CD4-positive, alpha-beta T cell treated with Interferon alpha-2 for 1 hour (primary cell): Measurements from ENCODE around the gene ST7L.
A peak's percentile ranks its signal among the peaks of the same experiment; 100 is the strongest.

Experiments
- DNase-seq, 2 donors: peaks; one replicate each; pipeline ENCODE4 v3.0.0-alpha.2; 2020 to 2022

Gene ST7L

DNA sequence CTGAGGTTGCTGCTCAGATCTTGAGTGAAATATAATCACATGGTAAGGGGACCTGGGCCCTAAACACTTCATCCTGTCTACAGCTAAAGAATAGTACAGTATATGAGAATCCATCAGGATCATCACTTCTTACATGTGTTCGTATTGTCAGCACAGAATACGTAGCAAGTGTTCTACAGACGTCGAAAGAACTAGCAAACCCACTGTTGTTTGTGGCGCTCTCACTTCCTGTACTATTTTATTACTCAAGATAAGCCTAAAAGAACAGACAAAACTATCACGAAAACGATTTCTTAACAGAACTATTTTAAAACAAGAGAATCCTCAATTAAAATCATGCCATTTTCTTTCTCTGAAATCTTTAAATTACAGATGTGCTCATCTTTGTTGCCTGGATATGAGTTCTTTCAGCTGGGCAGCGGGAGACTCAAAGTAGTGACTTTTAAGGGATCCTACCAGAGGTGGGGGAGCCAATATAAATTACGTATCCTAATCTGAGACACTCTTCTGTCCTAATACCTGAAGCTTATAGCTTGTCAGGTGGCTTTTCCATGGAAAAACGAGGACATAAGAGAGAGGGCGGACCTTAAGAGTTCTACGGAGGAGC is 724 bp downstream of the ST7L start:
- peak; percentile 48 to 72 for DNase-seq

DNA sequence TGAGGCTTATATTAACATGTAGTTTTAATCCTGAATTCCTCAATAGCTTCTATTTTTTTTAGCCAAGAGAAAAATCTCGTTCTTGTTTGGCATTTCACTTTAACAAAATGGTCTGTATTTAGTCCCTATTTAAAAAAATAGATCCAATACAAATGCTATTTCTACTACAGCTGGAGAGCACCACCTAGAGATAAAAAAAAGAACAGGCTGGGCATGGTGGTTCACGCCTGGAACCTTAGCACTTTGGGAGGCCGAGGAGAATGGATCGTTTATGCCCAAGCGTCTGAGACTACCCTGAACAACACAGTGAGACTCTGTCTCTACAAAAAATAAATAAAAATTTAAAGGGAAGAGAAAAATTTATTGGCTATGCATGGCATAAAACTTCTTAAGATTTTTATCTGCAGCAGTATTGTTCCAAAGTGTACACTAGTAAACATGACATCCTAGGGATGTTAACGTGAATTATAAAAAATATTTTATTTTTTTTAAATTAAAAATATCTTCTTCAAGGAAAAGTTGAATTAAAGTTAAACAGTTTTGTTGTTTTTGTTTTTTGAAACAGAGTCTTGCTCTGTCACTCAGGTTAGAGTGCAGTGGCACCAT is 4.4 kb downstream of the ST7L start:
- DNase-seq, result peak in 1 of 2 donors; percentile 54

DNA sequence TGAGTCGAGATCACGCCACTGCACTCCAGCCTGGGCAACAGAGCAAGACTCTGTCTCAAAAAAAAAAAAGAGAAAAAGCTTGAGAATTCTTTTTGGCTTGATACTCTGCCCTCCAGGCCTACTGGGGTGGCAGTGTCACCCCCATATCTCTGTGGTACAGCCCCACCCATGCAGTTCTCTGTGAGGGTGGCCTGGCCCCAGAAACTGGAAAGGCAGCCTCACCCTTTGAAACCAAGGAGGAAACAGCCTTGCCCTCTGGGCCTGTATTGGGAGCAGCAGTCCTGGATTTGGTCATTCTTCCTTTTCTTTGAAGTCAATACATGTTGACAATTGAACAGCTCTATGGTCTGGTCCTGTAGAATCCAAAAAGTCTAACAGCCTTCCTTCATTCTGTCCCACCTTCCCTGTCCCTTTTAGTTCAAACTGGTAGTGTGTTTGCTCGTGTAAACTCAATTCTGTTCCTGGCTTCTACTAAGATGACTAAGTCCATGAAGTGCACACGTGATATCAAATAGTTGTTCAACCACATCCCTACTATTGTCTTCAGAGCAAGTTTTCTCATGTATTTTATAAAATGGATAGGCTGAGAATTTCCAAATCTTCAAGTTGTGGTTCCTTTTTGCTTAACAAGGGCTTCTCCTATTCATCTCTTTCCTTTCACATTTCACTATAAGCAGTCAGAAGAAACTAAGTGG is 13.2 kb downstream of the ST7L start:
- no peak for DNase-seq

DNA sequence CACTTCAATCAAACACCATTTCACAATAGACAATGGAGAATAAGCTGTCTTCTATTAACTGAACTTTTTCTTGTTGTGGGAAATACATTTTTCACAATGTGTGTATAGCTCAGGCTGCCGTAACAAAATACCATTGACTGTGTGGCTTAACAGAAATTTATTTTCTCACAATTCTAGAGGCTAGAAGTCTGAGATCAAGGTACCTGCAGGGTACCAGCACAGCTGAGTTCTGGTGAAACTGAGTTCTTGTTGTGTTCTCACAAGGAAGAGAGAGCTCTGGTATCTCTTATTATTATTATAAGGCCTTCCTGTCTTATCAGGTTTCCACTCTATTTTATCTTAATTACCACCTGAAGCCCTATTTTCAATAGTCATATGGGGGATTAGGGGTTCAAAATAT is 15.4 kb downstream of the ST7L start:
- no peak for DNase-seq

DNA sequence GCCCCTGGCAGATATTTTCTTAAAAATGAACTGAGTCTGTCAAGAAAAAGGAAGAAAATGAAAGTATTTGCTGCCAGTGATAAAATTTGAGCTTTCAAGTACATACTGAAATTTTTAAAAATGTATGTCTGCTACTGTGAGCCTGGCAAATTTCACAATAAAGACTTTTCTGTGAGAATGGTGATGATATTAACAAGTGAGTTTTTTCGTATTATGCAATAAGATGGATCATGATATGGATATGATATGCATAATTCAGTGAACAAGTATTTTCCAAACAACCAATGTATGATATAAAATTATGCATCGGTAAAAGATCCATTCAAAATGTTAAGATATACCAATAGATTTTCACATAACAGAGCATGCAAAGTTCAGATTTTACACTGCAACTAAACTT is 15.9 kb downstream of the ST7L start:
- DNase-seq, result no peak

DNA sequence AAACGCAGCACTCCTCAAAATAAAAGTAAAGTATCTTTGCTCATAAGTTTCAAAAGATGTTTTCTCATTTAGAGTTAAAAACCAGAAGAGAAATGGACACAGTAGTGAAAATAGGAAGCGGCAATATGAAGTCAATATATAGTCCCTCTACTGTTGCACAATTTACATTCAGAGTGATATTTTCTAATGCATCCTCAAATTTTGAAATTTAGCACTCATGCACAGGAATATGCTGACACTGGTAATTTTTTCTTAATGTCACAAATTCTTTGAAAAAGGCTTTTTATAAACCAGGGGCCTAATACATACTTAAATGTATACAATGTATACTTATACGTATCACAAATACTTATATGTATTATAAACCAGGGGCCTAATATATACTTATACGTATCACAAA is 19.5 kb downstream of the ST7L start:
- DNase-seq, result no peak

DNA sequence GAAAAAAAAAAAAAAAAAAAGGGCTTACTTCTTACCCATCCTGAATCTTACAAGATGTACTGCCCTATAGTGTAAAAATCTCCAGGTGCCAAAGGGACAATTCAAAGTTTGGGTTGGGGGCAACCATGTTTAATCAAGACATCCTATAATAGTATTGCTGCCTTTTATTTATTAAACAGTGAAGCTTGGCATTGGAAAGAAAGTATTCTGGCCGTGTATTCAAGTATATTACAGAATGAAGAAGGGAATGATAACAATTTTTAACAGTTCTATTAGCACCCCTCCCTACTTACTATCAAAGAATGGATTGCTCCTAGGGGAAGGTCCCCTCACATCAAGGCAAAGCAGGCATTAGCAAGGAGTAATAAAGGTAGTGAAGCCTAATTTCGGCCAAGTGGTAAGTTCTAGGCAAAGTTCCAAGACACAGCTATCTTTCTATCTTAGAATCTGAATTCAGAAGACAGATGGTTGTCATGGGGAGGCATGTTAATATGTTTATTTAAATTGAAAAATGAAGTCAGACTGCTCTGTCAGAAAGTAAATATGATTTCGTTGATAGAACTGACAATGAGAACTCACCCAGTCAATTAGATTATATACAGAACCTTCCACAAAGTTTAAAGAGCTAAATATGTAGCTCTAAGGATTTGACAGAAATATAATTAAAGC is 24.6 kb downstream of the ST7L start:
- no peak for DNase-seq

DNA sequence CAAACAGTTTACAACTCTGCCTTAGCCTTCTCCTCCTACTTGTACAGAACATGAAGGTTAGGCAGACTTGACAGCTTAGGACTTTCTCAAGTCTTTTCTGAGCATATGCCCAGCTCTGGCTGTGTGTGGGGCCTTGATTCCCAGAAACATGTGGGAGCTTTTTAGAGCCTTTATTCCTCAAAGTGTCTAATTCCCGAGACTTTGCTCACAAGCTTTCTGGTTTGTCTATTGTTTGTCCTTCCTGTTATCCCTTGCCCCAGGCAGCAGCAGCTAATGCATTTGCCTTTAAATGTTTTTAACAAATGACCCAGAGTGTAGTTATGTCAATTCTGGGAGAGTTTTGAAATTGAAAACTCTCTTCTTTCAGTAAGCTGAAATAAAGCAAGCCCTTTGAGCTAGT is 29.2 kb downstream of the ST7L start:
- DNase-seq, result no peak

DNA sequence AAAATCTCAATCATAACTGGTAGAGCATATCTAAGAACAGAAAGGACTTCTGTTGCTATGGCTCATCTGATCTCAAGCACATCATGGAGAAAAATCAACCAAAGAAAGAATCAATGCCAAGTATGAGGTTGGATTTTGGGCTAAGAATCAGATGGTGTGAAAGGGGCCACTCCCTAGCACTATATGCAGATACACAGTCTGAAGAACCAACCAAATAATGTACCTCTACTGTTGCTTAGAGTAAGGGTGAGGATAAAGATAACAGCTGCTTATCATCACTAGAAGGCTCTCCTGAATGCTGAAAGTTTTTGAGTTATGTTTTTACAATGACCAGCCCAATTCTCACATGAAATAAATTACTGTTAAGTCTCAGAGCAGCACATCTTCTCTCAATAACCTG is 35.6 kb downstream of the ST7L start:
- DNase-seq, result no peak

DNA sequence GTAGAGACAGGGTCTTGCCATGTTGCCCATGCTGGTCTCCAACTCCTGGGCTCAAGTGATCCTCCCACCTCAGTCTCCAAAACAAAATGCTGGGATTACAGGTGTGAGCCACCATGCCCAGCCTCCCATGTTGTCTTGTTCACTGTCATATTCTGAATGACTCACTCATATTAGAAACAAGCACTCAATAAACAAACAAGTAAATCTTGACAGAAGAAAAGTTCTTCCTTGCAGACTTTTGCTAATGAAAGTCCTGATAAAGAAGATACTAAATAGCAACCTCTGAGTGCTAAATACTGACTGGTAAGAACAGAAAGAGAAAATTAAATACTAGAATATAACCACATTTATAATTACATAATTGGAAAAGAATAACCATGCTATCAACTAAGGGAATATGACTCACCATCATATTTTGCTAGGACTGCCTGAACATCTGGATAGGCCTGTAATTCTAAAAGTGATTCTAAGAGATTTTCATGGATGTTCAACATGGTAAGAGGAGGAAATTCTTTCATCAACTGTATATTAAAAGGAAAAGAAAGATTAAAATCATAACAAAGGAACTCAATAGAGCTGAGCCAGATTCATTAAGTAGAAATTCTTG is 37.3 kb downstream of the ST7L start:
- no peak for DNase-seq

DNA sequence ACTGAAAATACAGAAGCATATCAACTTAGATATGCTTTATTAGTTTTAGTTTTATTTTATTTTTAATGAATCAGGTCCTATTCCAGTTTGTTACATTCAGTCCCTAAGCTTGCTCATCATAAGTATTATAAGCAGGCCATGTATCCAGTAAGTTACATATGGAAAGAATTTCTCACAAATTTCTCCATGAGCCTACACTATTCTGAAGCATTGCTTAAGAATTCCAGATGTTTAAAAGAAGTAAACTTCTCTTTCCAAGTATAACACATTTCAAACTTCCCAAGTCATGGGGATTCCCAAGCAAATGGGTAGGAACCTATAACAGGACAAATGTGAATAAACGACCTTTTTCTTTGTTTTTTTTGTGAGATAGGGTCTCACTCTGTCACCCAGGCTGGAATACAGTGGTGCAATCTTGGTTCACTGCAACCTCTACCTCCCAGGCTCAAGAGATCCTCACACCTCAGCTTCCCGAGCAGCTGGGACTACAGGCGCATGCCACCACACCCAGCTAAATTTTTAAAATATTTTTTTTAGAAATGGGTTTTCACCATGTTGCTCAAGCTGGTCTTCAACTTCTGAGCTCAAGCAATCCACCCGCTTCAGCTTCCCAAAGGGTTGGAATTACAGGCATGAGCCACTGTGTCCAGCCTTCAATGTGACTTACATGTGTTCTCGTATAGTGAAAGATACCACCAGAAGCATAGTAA is 39.0 kb downstream of the ST7L start:
- no peak for DNase-seq

DNA sequence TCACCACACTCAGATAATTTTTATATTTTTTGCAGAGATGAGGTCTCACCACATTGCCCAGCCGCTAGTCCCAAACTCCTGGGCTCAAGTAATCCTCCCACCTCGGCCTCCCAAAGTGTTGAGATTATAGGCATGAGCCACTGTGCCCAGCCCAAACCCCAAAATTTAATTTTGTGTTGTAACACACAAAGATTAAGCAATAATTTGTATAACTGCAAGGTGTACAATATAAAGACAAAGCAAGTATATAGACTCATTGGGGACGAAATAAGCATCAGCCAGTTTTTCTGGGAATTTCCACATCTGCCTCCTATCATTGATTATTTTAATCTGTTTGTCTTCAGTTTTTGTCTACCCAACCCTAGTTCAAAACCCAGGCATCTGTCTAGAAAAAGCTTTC is 42.7 kb downstream of the ST7L start:
- no peak for DNase-seq

DNA sequence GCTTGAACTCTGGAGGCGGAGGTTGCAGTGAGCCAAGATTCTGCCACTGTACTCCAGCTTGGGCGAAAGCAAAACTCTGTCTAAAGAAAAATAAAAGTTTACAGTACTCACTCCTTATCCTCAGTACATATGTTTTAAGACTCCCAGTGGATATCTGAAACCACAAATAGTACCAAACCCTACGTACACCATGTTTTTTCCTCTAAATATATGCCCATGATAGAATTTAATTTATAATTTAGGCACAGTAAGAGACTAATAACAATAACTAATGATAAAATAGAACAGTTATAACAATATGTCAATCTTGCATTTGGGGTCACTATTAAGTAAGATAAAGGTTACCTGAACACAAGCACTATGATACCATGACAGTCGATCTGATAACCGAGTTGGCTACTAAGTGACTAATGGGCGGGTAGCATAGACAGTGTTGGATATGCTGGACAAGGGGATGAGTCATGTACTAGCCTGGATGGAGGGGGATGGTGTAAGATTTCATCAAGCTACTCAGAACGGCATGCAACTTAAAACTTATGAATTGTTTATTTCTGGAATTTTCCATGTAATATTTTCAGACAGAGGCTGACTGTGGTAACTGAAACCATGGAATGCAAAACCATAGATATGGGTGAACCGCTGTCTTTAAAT is 43.7 kb downstream of the ST7L start:
- no peak for DNase-seq

DNA sequence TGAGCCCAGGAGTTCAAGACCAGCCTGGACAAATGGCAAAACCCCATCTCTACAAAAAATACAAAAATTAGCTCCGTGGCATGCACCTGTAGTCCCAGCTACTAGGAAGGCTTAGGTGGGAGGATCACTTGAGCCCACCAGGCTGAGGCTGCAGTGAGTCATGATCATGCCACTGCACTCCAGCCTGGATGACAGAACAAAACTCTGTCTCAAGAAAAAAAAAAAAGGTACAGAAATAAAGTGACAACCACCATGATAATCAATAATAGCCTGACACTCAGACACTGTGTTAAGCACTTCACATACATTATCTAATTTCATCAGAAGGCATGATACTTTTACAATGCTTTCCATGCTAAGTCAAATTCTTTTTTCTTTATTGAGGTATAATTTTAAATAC is 53.1 kb downstream of the ST7L start:
- DNase-seq, result no peak

DNA sequence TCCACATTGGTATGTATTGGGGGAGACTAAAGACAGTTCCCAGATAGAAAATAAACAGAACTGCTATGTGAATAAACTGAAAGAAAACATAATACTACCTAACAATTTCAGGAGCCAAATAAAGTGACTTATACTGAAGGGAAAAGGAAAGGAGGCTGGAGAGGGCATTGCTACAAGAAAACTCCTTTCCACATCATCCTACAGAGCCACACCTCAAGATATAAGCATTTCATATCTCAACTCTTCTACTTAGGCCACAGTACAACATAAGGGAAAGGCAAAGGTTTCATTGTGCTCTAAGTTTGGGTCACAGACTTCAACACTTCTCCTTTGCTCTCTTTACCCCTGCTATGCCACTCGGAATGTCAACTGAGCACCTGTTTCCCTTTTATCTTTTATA is 54.9 kb downstream of the ST7L start:
- no peak for DNase-seq

DNA sequence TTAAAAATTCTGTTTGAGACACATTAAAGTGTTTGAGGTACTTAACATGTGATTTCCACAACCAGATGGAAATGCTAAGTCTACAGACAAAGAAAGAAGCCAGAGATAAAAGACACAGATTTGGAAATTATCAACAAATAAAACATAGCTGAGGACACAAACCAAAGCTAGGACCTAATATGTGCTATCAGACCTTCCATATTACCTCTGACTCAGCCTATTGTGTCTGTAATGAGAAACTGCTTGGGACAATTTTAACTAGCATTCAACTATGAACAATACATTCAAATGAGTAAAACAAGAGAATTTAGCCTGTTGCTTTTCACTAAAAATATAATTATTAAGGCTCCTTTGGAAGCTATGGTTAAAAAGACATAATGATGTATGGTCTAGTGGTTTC is 55.6 kb downstream of the ST7L start:
- DNase-seq, result no peak

DNA sequence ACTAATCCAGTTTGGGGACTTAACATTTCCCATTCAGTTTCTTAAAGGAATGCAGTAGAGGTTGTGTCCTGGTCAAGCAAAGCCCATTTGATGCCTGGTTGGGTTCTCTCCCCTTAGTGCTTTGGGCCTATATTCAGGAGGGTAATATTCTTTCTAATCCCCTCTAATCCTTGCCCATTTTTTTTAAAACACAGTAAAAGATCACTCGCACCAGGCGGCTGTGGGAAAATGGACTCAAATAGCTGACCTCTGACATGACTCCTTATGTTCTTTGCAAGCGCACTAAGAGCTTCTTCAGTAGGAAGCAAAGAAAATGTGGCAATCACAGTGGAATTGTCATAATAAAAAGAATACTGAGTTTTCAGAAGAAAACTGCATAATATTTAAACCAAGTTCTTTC is 60.3 kb downstream of the ST7L start:
- no peak for DNase-seq

DNA sequence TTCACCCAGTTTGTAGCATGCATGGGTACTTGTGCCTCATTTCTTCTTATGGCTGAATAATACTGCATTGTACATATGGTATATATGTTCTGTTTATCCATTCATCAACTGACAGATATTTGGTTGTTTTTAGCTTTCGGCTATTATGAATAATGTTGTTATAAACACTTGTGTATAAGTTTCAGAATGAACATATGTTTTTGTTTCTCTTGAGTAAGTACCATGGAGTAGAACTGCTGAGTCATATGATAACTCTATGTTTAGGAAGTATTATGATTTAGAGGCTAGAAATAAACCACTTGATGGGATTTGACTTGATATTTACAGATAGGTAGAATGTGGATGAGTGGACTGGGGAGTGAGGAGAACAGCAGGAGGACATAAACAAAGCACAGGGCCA is 61.6 kb downstream of the ST7L start:
- no peak for DNase-seq

DNA sequence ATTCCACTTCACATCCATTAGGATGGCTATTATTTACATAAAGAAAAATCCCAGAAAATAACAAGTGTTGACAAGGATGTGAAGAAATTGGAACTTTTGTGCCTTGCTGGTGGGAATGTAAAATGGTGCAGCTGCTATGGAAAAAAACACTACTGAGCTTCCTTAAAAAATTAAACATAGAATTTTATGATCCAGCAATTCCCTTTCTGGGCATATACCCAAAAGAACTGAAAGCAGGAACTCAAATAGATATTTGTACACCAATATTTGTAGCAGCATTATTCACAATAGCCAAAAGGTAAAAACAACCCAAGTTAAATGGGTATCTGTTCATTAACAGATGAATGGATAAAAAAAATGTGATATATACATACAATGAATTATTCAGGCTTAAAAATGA is 64.5 kb downstream of the ST7L start:
- DNase-seq, result no peak

DNA sequence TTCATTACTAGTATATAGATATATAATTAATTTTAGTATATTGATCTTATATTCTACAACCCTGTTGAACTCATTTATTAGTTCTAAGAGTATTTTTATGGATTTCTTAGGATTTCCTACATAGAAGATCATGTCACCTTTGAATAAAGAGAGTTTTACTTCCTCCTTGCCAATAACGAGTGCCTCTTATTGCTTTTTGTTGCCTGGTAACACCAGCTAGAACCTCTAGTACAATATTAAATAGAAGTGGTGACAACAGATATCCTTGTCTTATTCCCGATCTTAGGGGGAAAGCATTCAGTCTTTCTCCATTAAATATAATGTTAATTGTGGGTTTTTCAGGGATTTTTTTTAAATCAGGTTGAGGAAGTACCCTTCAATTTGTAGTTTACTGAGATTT is 69.4 kb downstream of the ST7L start:
- no peak for DNase-seq

DNA sequence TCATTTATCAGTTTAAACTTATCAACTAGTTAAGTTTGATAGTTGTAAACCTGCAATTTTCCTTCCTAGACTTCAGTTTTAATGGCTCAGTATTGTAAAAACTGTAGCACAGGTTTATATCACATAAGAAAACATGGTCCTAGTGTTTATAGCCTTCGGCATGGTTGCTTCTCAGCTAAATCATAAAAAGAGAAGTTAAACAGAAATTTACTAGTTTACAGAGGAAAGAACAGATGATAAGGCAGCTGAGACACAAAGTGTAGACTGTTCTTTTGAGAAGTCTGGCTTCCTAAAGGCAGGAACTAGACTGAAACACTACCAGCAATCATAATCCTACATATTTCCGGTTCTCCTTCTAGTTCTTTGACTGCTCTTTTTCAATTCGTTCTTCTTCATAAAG is 70.4 kb downstream of the ST7L start:
- DNase-seq, result no peak

DNA sequence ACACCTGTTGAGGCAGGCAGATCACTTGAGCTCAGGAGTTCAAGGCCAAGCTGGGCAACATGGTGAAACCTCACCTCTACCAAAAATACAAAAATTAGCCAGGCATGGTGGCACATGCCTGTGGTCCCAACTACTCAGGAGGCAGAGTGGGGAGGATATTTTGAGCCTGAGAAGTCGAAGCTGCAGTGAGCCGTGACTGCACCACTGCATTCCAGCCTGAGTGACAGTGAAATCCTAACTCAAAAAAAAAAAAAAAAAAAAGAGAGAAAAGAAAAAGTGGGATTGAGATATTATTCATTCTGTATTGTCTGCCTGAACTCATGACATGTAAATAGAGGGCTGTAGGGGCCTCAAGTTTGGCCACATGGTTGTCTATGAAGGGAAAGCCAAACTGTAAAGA is 72.9 kb downstream of the ST7L start:
- DNase-seq, result no peak

DNA sequence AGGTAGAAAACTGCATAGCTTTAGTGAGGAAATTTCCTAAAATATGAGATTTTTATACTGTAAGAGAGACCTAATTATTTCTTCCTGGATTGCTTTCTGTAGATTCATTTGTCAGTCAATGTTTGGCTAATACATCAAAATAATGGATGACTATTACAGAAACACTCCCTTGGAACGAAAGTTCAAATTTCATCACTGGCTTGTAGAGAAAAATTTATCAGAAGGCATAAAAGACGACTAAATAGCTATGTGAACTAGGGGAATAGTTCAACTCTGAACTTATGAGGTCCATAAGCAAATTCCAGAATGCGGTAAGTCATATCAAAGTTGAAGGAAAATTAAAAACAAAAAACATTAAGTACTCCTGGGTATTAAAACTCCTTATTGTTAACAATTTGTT is 74.2 kb downstream of the ST7L start:
- no peak for DNase-seq
